ENCODE data around the gene SPATS2L.

- TF ChIP-seq POLR2A (IDR thresholded peaks at IDR 0.05; ENCODE audit: low read depth, low read length) (no peak), PAX5 (IDR thresholded peaks at IDR 0.05; ENCODE audit: insufficient read depth, low read length, severe bottlenecking) (no peak), POLR2AphosphoS5 (IDR thresholded peaks at IDR 0.05; ENCODE audit: low read depth, low read length) (no peak), TAF1 (IDR thresholded peaks at IDR 0.05; ENCODE audit: low read depth, low read length) (no peak)
Measured at GRCh38 chr2:200415455-200415854, 109.0 kb downstream of the SPATS2L start.

Measured in GM12891 (cell line).